Naive thymus-derived CD4-positive, alpha-beta T cell (primary cell): ENCODE results near the gene KIF26B. TPM values are rescaled to one million over a fixed set of nuclear protein-coding genes. Genes with fewer than 3 reads are reported as not detected.
"Not testable (repeated sequence)": the region's sequence is repeated elsewhere in the genome, so short reads cannot be mapped to it uniquely, and the experiment has no call there.

Source experiments
- ATAC-seq: fragments of 150-1000 bp; cut with Tn5 transposase; 2 replicates; pipeline ENCODE4 v1.10.0; 2021; ENCODE audit warnings: mild to moderate bottlenecking, moderate library complexity
- CTCF ChIA-PET: fragments of 350-600 bp; sonication (Branson Sonifier 250); formaldehyde crosslinking; loops from one replicate; lab custom pipeline; 2021; ENCODE audit warnings: antibody characterized with exemption; lab: Charles Lee
- POLR2A ChIA-PET: fragments of 350-600 bp; sonication (Branson Sonifier 250); formaldehyde crosslinking; loops from one replicate; lab custom pipeline; 2021; ENCODE audit warnings: antibody characterized with exemption, inconsistent platforms; lab: Charles Lee
- DNase-seq, 9 donors: peaks; one replicate each; pipeline versions ENCODE4 v3.0.0 to v3.0.0-alpha.2; 2020 to 2022; ENCODE audit warnings: mixed read lengths in 1 of 9
- H3K27ac ChIP-seq: one replicate; pipeline ENCODE4 v1.7.0; 2013; ENCODE audit warnings: mild to moderate bottlenecking, low read depth, low read length, moderate library complexity
- H3K27me3 ChIP-seq, 2 donors: one replicate each; pipeline ENCODE4 v1.7.0; 2013; ENCODE audit warnings: low read length in 2 of 2, mild to moderate bottlenecking in 2 of 2, moderate library complexity in 2 of 2; ENCODE audit not compliant: control insufficient read depth in 2 of 2, insufficient read depth in 2 of 2
- H3K36me3 ChIP-seq, 3 experiments: 1 replicate in 2 of 3; 2 replicates in 1 of 3; pipeline ENCODE4 v1.7.0; 2013; ENCODE audit warnings: low read length in 3 of 3, mild to moderate bottlenecking in 3 of 3, moderate library complexity in 1 of 3; ENCODE audit not compliant: insufficient read depth in 3 of 3, control insufficient read depth in 2 of 3
- H3K4me1 ChIP-seq, 2 donors: one replicate each; pipeline ENCODE4 v1.7.0; 2013; ENCODE audit warnings: low read length in 2 of 2, mild to moderate bottlenecking in 2 of 2, moderate library complexity in 1 of 2; ENCODE audit not compliant: control insufficient read depth in 2 of 2, insufficient read depth in 2 of 2
- H3K4me3 ChIP-seq: 2 replicates; pipeline ENCODE4 v1.7.0; 2013; ENCODE audit warnings: mild to moderate bottlenecking, low read length
- H3K9me3 ChIP-seq, 3 experiments: 1 replicate in 2 of 3; 2 replicates in 1 of 3; pipeline ENCODE4 v1.7.0; 2013; ENCODE audit warnings: low read length in 3 of 3; ENCODE audit not compliant: control insufficient read depth in 2 of 3
- H3K27ac Mint-ChIP-seq, 9 donors: one replicate each; pipeline ENCODE4 v1.8.0; 2020 to 2022; ENCODE audit warnings: mixed read lengths in 9 of 9, mild to moderate bottlenecking in 8 of 9, moderate library complexity in 5 of 9, inconsistent platforms in 2 of 9
- H3K27me3 Mint-ChIP-seq, 5 donors: one replicate each; pipeline ENCODE4 v1.8.0; 2021 to 2022; ENCODE audit warnings: mixed read lengths in 5 of 5, mild to moderate bottlenecking in 1 of 5
- H3K36me3 Mint-ChIP-seq, 5 donors: one replicate each; pipeline ENCODE4 v1.8.0; 2020 to 2022; ENCODE audit warnings: mixed read lengths in 5 of 5, mild to moderate bottlenecking in 3 of 5, inconsistent platforms in 1 of 5
- H3K4me1 Mint-ChIP-seq, 7 donors: one replicate each; pipeline ENCODE4 v1.8.0; 2020 to 2022; ENCODE audit warnings: mixed read lengths in 7 of 7, mild to moderate bottlenecking in 3 of 7, inconsistent platforms in 1 of 7
- H3K4me3 Mint-ChIP-seq, 10 donors: one replicate each; pipeline ENCODE4 v1.8.0; 2020 to 2022; ENCODE audit warnings: mild to moderate bottlenecking in 10 of 10, mixed read lengths in 10 of 10, moderate library complexity in 6 of 10, inconsistent platforms in 2 of 10
- H3K9me3 Mint-ChIP-seq, 11 donors: one replicate each; pipeline ENCODE4 v1.8.0; 2020 to 2022; ENCODE audit warnings: mixed read lengths in 11 of 11, mild to moderate bottlenecking in 4 of 11, inconsistent platforms in 1 of 11, moderate library complexity in 1 of 11
- intact Hi-C, 2 donors: fragments of 100-400 bp; cut with micrococcal nuclease; formaldehyde crosslinking; loops; one replicate each; pipeline ENCODE4 v1.15.1; 2023
- polyA plus RNA-seq, 2 donors: library from polyadenylated mRNA; unstranded; fragments of 300-500 nt; fragmentation: Illumina TruSeq; gene quantifications; one replicate each; pipeline ENCODE4 v1.2.3, GENCODE V29; 2021
- total RNA-seq, 6 experiments: library from RNA in 5 of 6; stranded (reverse) in 5 of 6; gene quantifications; 1 replicate in 5 of 6; 2 replicates in 1 of 6; pipeline ENCODE4 v1.2.3 and lab custom pipeline; 2021 to 2026

Gene KIF26B
- total and polyA plus RNA-seq, 7 experiments from 2014 or later, result 0.06 to 0.24 (median 0.21) TPM; not detected in 4

DNA sequence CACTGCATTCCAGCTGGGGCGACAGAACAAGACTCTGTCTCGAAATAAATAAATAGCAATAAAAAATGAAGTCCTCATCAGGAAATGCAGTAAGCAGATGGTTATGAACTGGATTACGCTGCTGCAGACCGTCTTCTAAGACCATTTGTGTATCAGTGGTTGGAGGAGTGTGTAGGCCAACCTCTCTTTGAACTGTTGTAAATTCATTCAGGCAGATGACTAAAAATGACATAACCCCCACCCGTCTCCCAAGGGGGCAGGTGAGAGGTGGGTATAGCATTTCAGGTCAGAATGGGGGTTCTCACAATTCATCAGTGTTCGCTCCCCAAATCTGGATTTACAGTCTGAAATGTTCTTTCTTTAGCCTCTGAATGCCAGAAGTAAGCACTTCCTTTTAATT is 177.3 kb downstream of the KIF26B start:
- H3K4me3 ChIP-seq, result no peak overlapping the region
- H3K9me3 ChIP-seq, result no peaks in the 10 kb centered on the region
- Mint-ChIP-seq H3K27ac (no peak overlapping the region), H3K9me3 (peaks cover 0 to 2% (median 0%) of the 10 kb centered on the region in 11 donors), H3K27me3 (peaks cover 1 to 30% (median 15%) of the 10 kb centered on the region in 5 donors), H3K4me1 (peaks cover 0 to 9% (median 5%) of the 10 kb centered on the region in 7 donors), H3K36me3 (no peaks in the 10 kb centered on the region), H3K4me3 (no peak overlapping the region)
- H3K27ac ChIP-seq, result no peak overlapping the region
- no peaks in the 10 kb centered on the region for H3K4me1 ChIP-seq
- DNase-seq, result no peak
- ATAC-seq, result no peak
- no peaks in the 10 kb centered on the region for H3K27me3 ChIP-seq
- H3K36me3 ChIP-seq, result no peaks in the 10 kb centered on the region
- intact Hi-C loops, result no loop called here
- ChIA-PET CTCF (no interaction called here), POLR2A (no interaction called here)

DNA sequence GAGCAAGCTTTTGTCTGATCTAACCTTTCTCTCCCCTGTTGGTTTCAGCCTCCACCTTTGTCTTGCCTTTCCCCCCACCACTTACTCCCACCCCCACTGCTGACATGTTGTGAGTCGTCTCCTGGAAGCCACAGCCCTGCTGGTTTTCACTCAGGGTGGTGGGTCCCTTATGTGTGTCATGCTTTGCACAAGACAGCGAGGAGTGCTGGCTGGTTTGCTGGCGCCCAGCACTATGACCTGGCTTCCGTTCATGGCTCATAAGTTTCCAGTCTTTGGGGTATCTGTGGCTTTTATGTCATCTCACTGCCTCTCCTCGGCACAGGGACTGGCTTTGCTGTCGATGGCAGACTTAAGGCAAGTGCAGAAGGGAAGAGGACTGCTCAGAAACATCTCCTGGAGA is 177.7 kb downstream of the KIF26B start:
- peaks cover 1 to 30% (median 15%) of the 10 kb centered on the region in 5 donors for H3K27me3 Mint-ChIP-seq
- Histone ChIP-seq H3K36me3 (no peaks in the 10 kb centered on the region), H3K4me3 (no peak overlapping the region), H3K27ac (no peak overlapping the region), H3K27me3 (no peaks in the 10 kb centered on the region), H3K9me3 (no peaks in the 10 kb centered on the region), H3K4me1 (no peaks in the 10 kb centered on the region)
- no peak overlapping the region for H3K4me3 Mint-ChIP-seq
- CTCF ChIA-PET, result no interaction called here
- ATAC-seq (no peak), DNase-seq (no peak)
- intact Hi-C loops, result no loop called here
- POLR2A ChIA-PET, result no interaction called here
- H3K9me3 Mint-ChIP-seq, result peaks cover 0 to 2% (median 0%) of the 10 kb centered on the region in 11 donors
- peak overlapping the region in 1 of 9 donors; percentile 27 for H3K27ac Mint-ChIP-seq
- peaks cover 0 to 9% (median 5%) of the 10 kb centered on the region in 7 donors for H3K4me1 Mint-ChIP-seq
- H3K36me3 Mint-ChIP-seq, result no peaks in the 10 kb centered on the region

DNA sequence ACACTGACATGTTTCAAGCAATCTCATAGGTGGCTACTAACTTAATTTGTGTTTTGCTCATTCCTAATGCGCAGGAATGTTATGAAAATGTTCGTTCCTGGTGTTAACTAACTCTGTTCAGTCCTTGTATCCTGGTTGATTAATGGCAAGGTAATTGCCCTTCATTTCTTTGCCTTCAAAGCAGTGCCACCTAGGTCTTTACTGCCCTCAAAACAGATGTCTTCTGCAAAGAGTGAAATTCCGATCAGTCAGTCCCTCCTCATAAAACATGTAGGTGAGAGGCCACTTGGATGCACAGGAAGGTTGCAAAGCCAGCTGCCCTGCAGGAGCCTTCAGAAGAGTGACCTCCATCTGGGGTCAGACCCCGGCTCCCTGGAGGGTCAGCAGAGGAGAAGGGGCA is 179.4 kb downstream of the KIF26B start:
- no peak for DNase-seq
- Mint-ChIP-seq H3K36me3 (no peaks in the 10 kb centered on the region), H3K27ac (no peak overlapping the region), H3K4me1 (peaks cover 0 to 17% (median 10%) of the 10 kb centered on the region in 7 donors), H3K4me3 (no peak overlapping the region), H3K9me3 (peaks cover 0 to 2% (median 0%) of the 10 kb centered on the region in 11 donors), H3K27me3 (peaks cover 1 to 22% (median 15%) of the 10 kb centered on the region in 5 donors)
- H3K9me3 ChIP-seq, result no peaks in the 10 kb centered on the region
- ChIA-PET POLR2A (no interaction called here), CTCF (no interaction called here)
- H3K27me3 ChIP-seq, result no peaks in the 10 kb centered on the region
- intact Hi-C loops, result no loop called here
- no peak for ATAC-seq
- H3K4me3 ChIP-seq, result no peak overlapping the region
- H3K4me1 ChIP-seq, result no peaks in the 10 kb centered on the region
- H3K36me3 ChIP-seq, result no peaks in the 10 kb centered on the region
- H3K27ac ChIP-seq, result no peak overlapping the region

DNA sequence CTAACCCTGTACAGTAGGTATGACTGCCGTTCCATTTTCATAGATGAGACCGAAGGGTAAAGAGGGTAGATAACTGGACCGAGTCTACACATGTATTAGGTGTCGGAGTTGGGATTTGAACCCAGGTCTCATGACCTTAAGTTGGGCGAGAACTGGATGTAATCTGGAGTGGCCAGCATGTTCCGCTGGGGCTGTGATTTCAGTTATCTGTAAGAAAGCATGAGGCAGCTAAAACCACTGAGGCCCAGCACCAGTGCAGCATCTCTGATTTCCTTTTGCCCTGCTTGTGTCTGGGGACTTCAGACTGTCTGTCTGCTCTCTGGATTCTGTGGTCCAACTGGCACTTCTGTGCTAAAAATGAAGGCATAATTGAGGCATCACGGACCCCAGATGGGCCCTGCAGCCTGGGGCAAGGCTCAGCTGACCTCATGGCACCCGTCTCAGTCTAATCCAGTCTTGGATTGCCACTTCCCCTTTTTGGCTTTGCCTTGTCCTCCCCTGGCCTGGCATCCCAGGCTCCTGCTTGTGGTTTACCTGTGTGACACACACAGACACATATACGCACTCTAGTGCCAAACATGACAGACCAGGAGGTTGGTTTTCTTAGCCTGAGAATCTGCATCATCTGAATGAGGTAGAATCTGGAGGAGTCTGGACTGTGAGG is 180.2 kb downstream of the KIF26B start:
- DNase-seq (no peak), ATAC-seq (no peak)
- H3K27ac Mint-ChIP-seq, result no peak overlapping the region
- peaks cover 0 to 17% (median 10%) of the 10 kb centered on the region in 7 donors for H3K4me1 Mint-ChIP-seq
- peaks cover 0 to 2% (median 0%) of the 10 kb centered on the region in 11 donors for H3K9me3 Mint-ChIP-seq
- no peak overlapping the region for H3K27ac ChIP-seq
- intact Hi-C loops, result no loop called here
- CTCF ChIA-PET, result no interaction called here
- H3K4me3 Mint-ChIP-seq, result no peak overlapping the region
- no peaks in the 10 kb centered on the region for H3K4me1 ChIP-seq
- H3K9me3 ChIP-seq, result no peaks in the 10 kb centered on the region
- no peak overlapping the region for H3K4me3 ChIP-seq
- H3K27me3 ChIP-seq, result no peaks in the 10 kb centered on the region
- H3K36me3 ChIP-seq, result no peaks in the 10 kb centered on the region
- peaks cover 1 to 22% (median 9%) of the 10 kb centered on the region in 5 donors for H3K27me3 Mint-ChIP-seq
- H3K36me3 Mint-ChIP-seq, result no peaks in the 10 kb centered on the region
- POLR2A ChIA-PET, result no interaction called here

DNA sequence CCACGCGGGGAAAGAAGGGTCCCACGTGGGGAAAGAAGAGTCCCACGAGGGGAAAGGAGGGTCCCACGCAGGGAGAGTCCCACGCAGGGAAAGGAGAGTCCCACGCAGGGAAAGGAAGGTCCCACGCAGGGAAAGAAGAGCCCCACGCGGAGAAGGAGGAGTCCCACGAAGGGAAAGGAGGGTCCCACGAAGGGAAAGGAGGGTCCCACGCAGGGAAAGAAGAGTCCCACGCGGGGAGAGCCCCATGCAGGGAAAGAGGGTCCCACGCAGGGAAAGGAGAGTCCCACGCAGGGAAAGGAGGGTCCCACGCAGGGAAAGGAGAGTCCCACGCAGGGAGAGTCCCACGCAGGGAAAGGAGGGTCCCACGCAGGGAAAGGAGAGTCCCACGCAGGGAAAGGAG is 180.9 kb downstream of the KIF26B start:
- H3K9me3 Mint-ChIP-seq, intact Hi-C loops, H3K4me3 ChIP-seq, DNase-seq, H3K9me3 ChIP-seq, H3K4me3 Mint-ChIP-seq, H3K36me3 ChIP-seq, H3K27ac Mint-ChIP-seq, H3K36me3 Mint-ChIP-seq, H3K27ac ChIP-seq, POLR2A ChIA-PET, H3K4me1 ChIP-seq, H3K27me3 ChIP-seq, ATAC-seq, CTCF ChIA-PET: not testable (repeated sequence)
- Mint-ChIP-seq H3K4me1 (peaks cover 0 to 17% (median 10%) of the 10 kb centered on the region in 7 donors), H3K27me3 (peaks cover 1 to 22% (median 8%) of the 10 kb centered on the region in 5 donors)

DNA sequence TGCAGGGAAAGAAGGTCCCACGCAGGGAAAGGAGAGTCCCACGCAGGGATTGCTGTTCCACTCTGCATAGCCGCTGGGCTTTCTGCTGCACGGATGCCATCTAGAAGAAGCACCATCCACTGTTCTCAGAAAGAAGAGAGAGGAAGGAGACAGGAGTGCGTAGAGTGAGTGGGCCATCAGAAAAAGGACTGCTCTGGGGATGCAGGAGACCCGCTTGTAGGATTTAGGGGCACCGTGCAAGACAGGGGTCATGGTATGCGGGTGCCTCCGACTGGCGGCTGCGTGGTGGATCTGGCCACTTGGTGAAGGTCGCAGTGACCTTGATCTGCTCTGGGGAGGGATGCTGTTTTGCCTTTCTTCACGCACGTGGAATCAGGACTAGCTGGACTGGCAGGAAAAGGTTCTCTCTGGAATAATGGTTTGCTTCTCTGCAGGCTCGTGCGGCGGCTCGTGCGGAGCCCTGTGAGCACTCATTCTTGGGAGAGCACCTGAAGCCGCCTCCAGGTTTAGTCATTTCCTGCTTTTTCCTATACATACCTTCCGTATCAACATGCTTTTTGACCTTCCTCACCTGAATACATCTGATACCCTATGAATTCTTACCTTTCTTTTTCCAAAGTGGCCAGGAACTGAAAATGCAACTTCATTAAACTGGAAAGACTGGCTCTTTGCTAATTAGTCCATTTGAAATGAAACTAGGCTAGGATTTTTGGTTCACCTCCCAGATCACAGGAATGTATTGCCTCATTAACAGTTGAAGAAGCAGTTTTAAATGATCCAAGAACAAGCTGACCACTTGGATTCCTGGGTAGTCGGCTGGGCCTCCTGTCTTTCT is 181.6 kb downstream of the KIF26B start:
- no peaks in the 10 kb centered on the region for H3K9me3 ChIP-seq
- CTCF ChIA-PET, result no interaction called here
- intact Hi-C loops, result no loop called here
- peaks cover 0 to 2% (median 0%) of the 10 kb centered on the region in 11 donors for H3K9me3 Mint-ChIP-seq
- H3K27ac Mint-ChIP-seq, result no peak overlapping the region
- no peaks in the 10 kb centered on the region for H3K36me3 Mint-ChIP-seq
- no peak overlapping the region for H3K27ac ChIP-seq
- no peaks in the 10 kb centered on the region for H3K36me3 ChIP-seq
- no peak overlapping the region for H3K4me3 ChIP-seq
- POLR2A ChIA-PET, result no interaction called here
- no peak for ATAC-seq
- no peaks in the 10 kb centered on the region for H3K4me1 ChIP-seq
- H3K27me3 Mint-ChIP-seq, result peaks cover 1 to 21% (median 8%) of the 10 kb centered on the region in 5 donors
- H3K27me3 ChIP-seq, result no peaks in the 10 kb centered on the region
- peak overlapping the region in 1 of 10 donors; percentile 43 for H3K4me3 Mint-ChIP-seq
- no peak for DNase-seq
- H3K4me1 Mint-ChIP-seq, result peaks cover 0 to 17% (median 10%) of the 10 kb centered on the region in 7 donors
